HepG2 (cell line): ENCODE measurements around the gene SEH1L. TPM values are rescaled to one million over a fixed set of nuclear protein-coding genes. Genes with fewer than 3 reads are reported as not detected.

Source experiments
- CTCF ChIP-seq: sonication (generic); formaldehyde crosslinking; IDR thresholded peaks from 2 replicates; pipeline ENCODE4 v1.5.0; 2020; ENCODE audit warnings: mild to moderate bottlenecking, missing genetic modification reagents, moderate library complexity
- ELF3 ChIP-seq: IDR thresholded peaks from 2 replicates; pipeline ENCODE4 v1.6.1; 2016; ENCODE audit warnings: missing genetic modification reagents, missing compliant biosample characterization
- ETS1 ChIP-seq: sonication (generic); formaldehyde crosslinking; IDR thresholded peaks from 2 replicates; pipeline ENCODE4 v1.4.0; 2020; ENCODE audit warnings: missing genetic modification reagents
- MXD3 ChIP-seq: IDR thresholded peaks from 2 replicates; pipeline ENCODE4 v1.6.1; 2016; ENCODE audit warnings: mild to moderate bottlenecking, missing biosample characterization, missing genetic modification reagents
- NFE2 ChIP-seq: sonication (generic); formaldehyde crosslinking; IDR thresholded peaks from 2 replicates; pipeline ENCODE4 v1.4.0; 2020; ENCODE audit warnings: missing genetic modification reagents
- NONO ChIP-seq, 2 experiments: fragments of 450-650 bp in 1 of 2; sonication (generic) in 1 of 2; formaldehyde crosslinking in 1 of 2; IDR thresholded peaks in 1 of 2; conservative IDR thresholded peaks in 1 of 2; 2 replicates each; pipeline versions ENCODE4 v1.6.1 to v1.8.0; 2017 to 2022; ENCODE audit warnings: mild to moderate bottlenecking in 1 of 2, missing genetic modification reagents in 1 of 2, moderate library complexity in 1 of 2
- RERE ChIP-seq: IDR thresholded peaks from 2 replicates; pipeline ENCODE4 v1.6.1; 2016; ENCODE audit warnings: low read depth, missing genetic modification reagents, missing compliant biosample characterization
- TBX2 ChIP-seq: sonication (generic); formaldehyde crosslinking; IDR thresholded peaks from 2 replicates; pipeline ENCODE4 v1.5.0; 2020; ENCODE audit warnings: missing genetic modification reagents, mild to moderate bottlenecking, borderline replicate concordance
- THRA ChIP-seq: sonication (generic); formaldehyde crosslinking; IDR thresholded peaks from 2 replicates; pipeline ENCODE4 v1.4.0; 2020; ENCODE audit warnings: missing genetic modification reagents, borderline replicate concordance
- ZNF101 ChIP-seq: sonication (generic); formaldehyde crosslinking; IDR thresholded peaks from 2 replicates; pipeline ENCODE4 v1.4.0; 2020; ENCODE audit warnings: mild to moderate bottlenecking, low read depth, missing genetic modification reagents, borderline replicate concordance
- ZNF17 ChIP-seq: sonication (generic); formaldehyde crosslinking; IDR thresholded peaks from 2 replicates; pipeline ENCODE4 v1.5.0; 2020; ENCODE audit warnings: mild to moderate bottlenecking, missing genetic modification reagents
- ZNF18 ChIP-seq: sonication (generic); formaldehyde crosslinking; IDR thresholded peaks from 2 replicates; pipeline ENCODE4 v1.8.0; 2022; ENCODE audit warnings: mild to moderate bottlenecking, missing genetic modification reagents; ENCODE audit not compliant: insufficient replicate concordance
- ZNF282 ChIP-seq: fragments of 450-650 bp; IDR thresholded peaks from 2 replicates; pipeline ENCODE4 v1.6.1; 2018; ENCODE audit not compliant: partially characterized antibody
- ZNF569 ChIP-seq: sonication (generic); formaldehyde crosslinking; IDR thresholded peaks from 2 replicates; pipeline ENCODE4 v1.5.0; 2020; ENCODE audit warnings: mild to moderate bottlenecking, missing genetic modification reagents, moderate library complexity, borderline replicate concordance
- polyA plus RNA-seq, 8 experiments: library from polyadenylated mRNA; depleted of rRNA in 3 of 8; stranded (reverse) in 7 of 8; unstranded in 1 of 8; fragments of >200 nt; fragmentation: Illumina TruSeq in 4 of 8; extraction: Trizol in 4 of 8; gene quantifications; 2 replicates each; pipeline versions ENCODE4 v1.2.1 to v1.2.3, GENCODE V29; 2011 to 2016; ENCODE audit warnings: low read depth in 4 of 8, missing spikeins in 1 of 8, mixed read lengths in 1 of 8; ENCODE audit not compliant: insufficient read depth in 1 of 8
- total RNA-seq, 5 experiments: library from RNA; depleted of rRNA; stranded (reverse); fragments of >200 nt; fragmentation: Illumina TruSeq; extraction: Trizol; gene quantifications; 2 replicates each; pipeline ENCODE4 v1.2.3, GENCODE V29; 2016; ENCODE audit warnings: low read depth in 1 of 5

Gene SEH1L
- total and polyA plus RNA-seq, 2 of the 13 experiments (the other 11 are each of a cell fraction or from before 2014, with no cell fraction given): 59.6 to 63.5 TPM

GRCh38 chr18:12990967-12991820 lies 43.4 kb downstream of the SEH1L start, which contains the start of gene CEP192 (continued):
- TF ChIP-seq CTCF (CRISPR knock-in tag): peak; percentile 68
- peak; percentile 92 for TF ChIP-seq MXD3 (CRISPR knock-in tag)
- TF ChIP-seq ZNF282: no peak
- peak; percentile 38; the same call in 1 of the 2 replicates for TF ChIP-seq ELF3 (CRISPR knock-in tag)
- peak; percentile 88 for TF ChIP-seq TBX2 (CRISPR knock-in tag)
- TF ChIP-seq NFE2: no peak
- TF ChIP-seq NONO (IDR thresholded peaks at IDR 0.05): no peak
- peak; percentile 99 for TF ChIP-seq NONO (CRISPR knock-in tag; conservative IDR thresholded peaks at IDR 0.05)
- TF ChIP-seq ETS1 (CRISPR knock-in tag): no peak
- TF ChIP-seq RERE (CRISPR knock-in tag): no peak
- no peak for TF ChIP-seq THRA (CRISPR knock-in tag)
- TF ChIP-seq ZNF18: no peak
- no peak for TF ChIP-seq ZNF101 (CRISPR knock-in tag)
- TF ChIP-seq ZNF17 (CRISPR knock-in tag): no peak
- TF ChIP-seq ZNF569 (CRISPR knock-in tag): no peak
